Activated T-helper 1 cell treated with anti-CD3 and anti-CD28 coated beads, Interleukin-2, amount 50 U/mL, for 16 hours (primary cell): Measurements from ENCODE around the gene ROPN1L.

Source experiments
- DNase-seq, 2 donors: peaks; one replicate each; pipeline ENCODE4 v3.0.0-alpha.2; 2020; ENCODE audit warnings: low read depth in 1 of 2, low spot score in 1 of 2

ROPN1L gene

GRCh38 chr5:10457682-10458574 lies 16.2 kb downstream of the ROPN1L start:
- no peak for DNase-seq

GRCh38 chr5:10459080-10460055 lies 17.7 kb downstream of the ROPN1L start:
- no peak for DNase-seq

DNA sequence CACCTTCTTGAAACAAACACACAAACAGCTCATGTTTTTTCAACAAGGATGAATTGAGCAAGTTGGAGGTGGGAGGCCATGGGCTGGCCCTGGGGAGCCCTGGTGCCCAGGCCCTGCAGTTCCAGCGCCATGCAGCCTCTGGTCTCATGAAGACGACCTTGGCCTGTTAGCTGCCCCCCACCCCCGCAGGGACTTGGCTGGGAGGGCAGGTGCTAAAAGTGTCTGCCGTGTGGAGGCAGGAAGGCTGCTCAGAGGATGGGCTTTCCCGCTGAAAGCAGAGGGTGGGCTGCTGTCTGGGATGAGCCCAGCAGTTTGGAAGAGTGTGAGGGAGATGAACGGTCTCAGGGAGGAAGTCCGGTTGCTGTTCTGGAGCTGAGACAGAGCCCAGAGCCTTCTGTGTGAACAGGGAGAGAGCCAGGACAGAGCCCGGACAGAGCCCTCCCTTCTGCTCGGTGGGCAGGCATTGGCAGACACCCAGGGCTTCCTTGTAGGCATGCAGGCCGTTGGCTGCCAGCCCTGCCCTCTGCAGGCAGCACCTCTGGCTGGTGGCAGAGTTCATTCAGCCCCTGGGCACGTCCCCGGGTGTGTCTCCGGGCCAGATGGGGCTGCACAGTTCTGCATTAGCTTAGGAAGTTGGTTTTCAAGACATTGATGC lies 18.7 kb downstream of the ROPN1L start:
- no peak for DNase-seq

GRCh38 chr5:10461041-10461440 lies 19.4 kb downstream of the ROPN1L start:
- no peak for DNase-seq

DNA sequence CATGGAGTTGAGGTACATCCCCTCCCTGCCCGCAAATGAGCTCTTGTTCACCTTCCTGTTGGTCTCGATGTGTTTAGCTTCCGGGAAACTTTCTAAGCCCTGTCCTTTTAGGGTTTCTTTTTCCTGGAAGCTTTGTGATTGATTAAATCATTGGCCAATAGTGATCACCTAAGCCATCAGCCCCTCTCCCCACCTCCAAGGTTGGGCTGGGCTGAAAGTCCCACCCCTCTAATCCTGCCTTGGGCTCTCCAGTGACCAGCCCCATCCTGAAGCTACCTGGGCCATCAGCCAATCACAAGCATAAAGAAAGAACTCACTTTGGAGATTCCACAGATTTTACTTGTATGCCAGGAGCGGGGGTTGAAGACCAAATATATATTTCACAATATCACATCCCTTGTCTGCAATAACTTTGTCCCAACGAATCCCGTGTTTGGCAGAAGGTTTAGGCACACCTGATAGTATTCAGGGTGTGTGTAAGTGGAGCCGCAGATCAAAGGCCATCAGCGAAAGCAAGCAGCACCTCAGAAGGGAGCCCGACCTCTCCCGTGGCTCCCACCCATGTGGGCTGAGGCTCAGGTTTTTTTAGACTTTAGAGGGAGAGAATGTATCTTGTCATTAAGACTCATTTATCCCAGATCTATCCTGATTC lies 20.4 kb downstream of the ROPN1L start:
- DNase-seq: no peak

GRCh38 chr5:10463566-10463965 lies 21.9 kb downstream of the ROPN1L start:
- DNase-seq: no peak

- no peak for DNase-seq
These were observed 22.5 kb downstream of the ROPN1L start for GRCh38 chr5:10464173-10464572.

DNA sequence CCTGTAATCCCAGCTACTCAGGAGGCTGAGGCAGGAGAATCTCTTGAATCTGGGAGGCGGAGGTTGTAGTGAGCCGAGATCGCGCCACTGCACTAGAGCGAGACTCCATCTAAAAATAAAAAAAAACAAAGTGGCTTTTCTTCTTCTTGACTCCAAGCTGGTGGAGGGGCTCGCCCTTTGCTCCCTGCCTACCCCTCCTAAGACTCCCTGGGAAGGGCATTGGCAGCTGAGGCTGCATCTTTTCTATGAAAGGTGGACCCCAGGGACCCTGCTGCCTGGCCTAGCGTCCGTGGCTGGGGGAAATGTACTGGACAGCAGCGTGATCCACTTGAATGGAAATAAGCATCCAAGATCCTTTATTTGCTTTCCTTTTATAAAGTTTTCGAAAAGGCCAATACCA lies 24.0 kb downstream of the ROPN1L start:
- DNase-seq: no peak

- no peak for DNase-seq
These were observed 24.9 kb downstream of the ROPN1L start for GRCh38 chr5:10466446-10467073.

DNA sequence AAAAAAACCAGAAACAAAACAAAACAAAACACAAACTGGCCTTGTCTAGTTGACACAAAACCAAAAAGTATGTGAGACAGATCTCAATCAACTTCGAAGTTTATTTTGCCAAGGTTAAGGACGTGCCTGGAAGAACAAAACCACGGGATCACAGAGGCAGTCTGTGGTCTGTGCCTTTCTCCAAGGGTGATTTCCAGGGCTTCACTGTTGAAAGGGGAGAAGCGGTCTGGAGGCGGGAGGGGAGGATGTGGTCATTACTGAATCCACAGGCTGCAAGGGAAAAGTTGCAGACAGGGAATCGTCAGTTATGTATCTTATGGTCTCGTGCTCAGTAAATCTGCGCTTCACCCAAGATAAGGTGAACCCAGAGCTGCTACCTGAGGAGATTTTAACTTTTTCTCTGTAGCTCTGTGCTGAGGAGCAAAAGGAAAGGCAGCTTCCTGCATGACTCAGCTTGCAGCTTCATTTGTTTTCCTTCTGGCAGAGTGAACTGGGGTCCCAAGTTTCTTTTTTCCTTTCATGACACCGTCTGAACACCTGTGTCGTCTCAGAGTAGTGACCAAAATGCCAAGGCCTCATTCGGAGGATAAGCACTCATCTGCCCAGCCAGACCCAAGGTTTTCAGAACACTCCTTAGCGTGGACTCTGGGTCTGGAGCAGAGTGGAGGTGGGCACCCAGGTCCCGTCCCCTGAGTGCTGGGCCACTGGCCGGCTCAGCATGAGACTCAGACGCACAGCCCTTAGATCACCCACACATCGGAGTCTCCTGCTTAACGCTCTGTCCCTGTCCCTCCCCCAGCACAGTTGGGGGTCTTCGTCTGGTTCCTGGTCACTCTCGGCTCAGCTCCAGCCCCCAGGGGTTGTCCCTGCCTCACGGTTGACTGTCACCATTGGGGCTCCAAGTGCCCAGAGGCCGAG lies 25.9 kb downstream of the ROPN1L start:
- no peak for DNase-seq

DNA sequence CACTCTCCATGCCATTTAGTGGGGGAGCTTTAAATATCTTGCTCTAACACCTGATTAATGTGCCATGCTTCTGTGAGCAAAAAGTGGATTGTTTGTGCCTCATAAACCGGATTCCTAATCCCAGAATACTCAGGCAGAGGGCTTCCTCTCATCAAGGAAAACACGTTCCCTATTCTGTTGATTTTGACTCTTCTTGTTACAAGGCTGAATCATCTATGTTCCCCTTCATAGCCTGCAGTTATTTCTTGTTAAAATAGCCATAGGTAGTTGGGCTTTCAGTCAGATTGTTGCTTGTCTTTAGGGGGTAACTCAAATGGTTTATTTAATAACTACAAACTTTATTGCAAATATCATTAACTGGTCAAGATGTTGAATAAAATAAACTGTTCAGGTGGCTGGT lies 26.6 kb downstream of the ROPN1L start:
- DNase-seq: no peak

GRCh38 chr5:10469253-10470050 lies 27.8 kb downstream of the ROPN1L start:
- no peak for DNase-seq

- no peak for DNase-seq
These were observed 29.0 kb downstream of the ROPN1L start for GRCh38 chr5:10470669-10471068.

DNA sequence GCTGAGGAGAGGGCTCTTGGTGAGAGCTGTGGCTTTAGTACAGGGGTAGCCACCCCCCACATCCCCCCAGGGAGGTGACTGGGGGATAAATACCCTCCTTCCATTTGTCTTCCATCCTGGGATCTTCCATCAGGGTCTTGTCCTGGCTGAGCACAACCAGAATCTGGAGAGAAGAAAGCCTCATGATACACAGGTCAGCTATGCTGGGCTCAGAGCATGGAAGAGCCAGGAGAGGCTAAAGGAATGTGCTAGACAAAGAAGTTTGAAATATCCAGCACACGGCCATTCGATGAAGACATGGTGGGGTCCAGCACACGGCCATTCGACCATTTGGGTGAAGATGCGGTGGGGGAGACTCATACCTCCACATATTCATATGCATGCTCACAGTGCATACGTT lies 30.0 kb downstream of the ROPN1L start:
- DNase-seq: no peak

DNA sequence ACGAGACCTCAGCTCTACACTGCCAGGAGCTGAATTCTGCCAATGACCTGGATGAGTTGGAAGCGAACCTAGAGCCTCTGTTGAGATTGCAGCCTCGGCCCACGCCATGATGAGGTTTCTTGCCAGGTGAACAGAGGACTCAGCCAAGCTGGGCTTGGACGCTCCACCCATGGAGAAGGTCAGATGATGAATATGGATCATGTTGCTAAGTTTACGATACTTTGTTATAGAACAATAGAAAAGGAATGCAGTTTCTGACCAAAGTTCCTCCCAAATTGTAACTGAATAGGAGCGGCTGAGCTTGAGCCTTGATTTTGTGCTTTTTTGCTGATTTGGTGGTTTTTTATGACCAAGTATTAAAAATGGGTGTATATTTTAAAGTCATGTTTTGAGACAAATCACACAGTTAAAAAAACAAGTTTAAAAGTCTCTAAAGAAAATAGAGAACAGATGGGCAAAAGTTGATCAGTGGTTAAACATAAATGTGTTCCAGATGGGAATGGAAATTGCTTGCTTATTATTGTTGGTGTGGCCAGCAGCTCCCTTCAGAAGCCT lies 32.9 kb downstream of the ROPN1L start:
- no peak for DNase-seq

- no peak for DNase-seq
These were observed 34.4 kb downstream of the ROPN1L start for GRCh38 chr5:10475931-10476676.

- DNase-seq: no peak
These were observed 35.2 kb downstream of the ROPN1L start for GRCh38 chr5:10476878-10477277.

- no peak for DNase-seq
These were observed 36.3 kb downstream of the ROPN1L start for GRCh38 chr5:10477943-10478342.
